Measurements from ENCODE around the gene KRT4. TPM values are rescaled to one million over a fixed set of nuclear protein-coding genes. Genes with fewer than 3 reads are reported as not detected.
"Not testable (repeated sequence)": the region's sequence is repeated elsewhere in the genome, so short reads cannot be mapped to it uniquely, and the experiment has no call there.

KRT4 gene
- total and polyA plus RNA-seq, 5 donors from 2014 or later: not detected

DNA sequence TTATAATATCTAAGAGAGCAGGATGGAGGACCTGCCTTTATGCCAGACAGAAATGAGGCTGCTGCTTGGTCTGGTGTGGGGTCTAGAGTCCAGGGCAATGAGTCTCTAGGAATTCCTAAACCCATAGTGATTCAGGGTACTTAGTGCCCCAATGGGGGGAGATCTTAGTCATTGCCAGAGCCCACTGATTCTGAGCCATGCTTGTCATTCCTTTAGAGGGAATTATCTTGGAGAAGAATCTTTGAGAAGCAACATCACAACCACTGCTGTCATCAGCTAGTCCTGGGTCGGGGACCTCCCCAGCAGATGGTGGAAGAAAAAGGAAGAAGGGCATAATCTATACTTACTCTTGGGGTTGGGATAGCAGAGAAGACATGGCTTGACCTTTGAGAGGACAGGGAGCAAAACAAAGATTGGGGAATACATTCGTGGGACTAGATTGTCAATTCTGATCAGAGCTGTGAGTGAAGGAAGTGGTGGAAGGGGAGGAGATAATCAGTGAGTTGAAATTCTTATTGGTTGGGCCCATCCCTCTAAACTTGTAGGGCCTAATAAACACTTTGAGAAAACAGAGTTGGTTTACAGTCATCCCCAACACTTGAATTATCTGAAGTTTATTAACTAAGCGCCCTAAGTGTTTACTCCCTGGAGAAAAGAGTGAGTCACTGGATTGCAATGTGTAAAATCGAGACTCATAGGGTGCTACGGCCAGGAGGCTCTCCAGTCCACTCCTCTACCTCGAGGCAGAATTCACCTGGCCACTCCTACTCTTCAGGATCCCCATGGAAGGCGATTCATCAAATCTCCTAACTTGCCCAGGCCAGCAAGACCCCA is 15.0 kb downstream of the KRT4 start:
- H3K4me1 Mint-ChIP-seq: no peaks in the 10 kb centered on the region
- DNase-seq: no peak
- Histone ChIP-seq H3K4me1 (ENCODE audit: control insufficient read depth, insufficient read depth, low read length, poor library complexity, severe bottlenecking) (no peaks in the 10 kb centered on the region), H3K27me3 (ENCODE audit: control insufficient read depth, insufficient read depth, low read length) (no peaks in the 10 kb centered on the region), H3K9me3 (ENCODE audit: control insufficient read depth in 2 of 2, low read length in 2 of 2) (no peaks in the 10 kb centered on the region), H3K4me3 (ENCODE audit: low read depth, low read length) (no peak overlapping the region), H3K27ac (ENCODE audit: insufficient read depth, low read length, poor library complexity, severe bottlenecking) (no peak overlapping the region), H3K36me3 (ENCODE audit: control insufficient read depth, insufficient read depth, low read length) (no peaks in the 10 kb centered on the region)
- peaks cover 0 to 2% (median 0%) of the 10 kb centered on the region in 7 donors for H3K9me3 Mint-ChIP-seq
- ATAC-seq (ENCODE audit: low read depth in 2 of 2): no peak
- peaks cover 4% of the 10 kb centered on the region for H3K27me3 Mint-ChIP-seq
- no peaks in the 10 kb centered on the region for H3K36me3 Mint-ChIP-seq
- no peak overlapping the region for H3K4me3 Mint-ChIP-seq
- no peak overlapping the region for H3K27ac Mint-ChIP-seq

DNA sequence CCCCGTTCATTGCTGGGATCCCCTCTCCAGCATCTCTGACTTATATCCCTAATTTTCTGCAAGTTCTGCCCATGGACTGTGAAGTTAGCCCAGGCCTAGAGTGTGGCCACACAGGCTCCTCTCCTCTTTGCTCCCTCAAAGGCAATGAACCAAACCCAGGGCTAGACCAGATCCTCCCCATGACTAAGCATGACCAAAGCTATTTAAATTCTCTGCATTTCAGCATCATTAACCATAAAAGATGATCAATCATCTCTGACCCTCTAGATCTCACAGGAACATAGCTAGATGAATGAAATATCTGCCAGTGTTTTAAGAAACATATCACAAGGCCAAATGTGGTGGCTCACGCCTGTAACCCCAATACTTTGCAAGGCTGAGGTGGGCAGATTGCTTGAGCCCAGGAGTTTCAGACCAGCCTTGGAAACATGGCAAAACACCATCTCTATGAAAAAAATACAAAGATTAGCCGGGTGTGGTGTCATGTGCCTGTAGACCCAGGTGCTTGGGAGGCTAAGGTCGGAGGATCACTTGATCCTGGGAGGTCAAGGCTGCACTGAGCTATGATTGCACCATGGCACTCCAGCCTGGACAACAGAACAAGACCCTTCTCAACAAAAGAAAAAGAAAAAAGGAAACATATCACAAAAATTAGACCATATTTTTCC is 15.8 kb downstream of the KRT4 start:
- Mint-ChIP-seq H3K9me3 (peaks cover 0 to 2% (median 0%) of the 10 kb centered on the region in 7 donors), H3K4me1 (no peaks in the 10 kb centered on the region), H3K36me3 (no peaks in the 10 kb centered on the region), H3K27ac (no peak overlapping the region), H3K4me3 (no peak overlapping the region), H3K27me3 (peaks cover 4% of the 10 kb centered on the region)
- ATAC-seq (ENCODE audit: low read depth in 2 of 2) (no peak), DNase-seq (no peak)
- H3K4me3 ChIP-seq (ENCODE audit: low read depth, low read length): no peak overlapping the region
- H3K9me3 ChIP-seq (ENCODE audit: control insufficient read depth in 2 of 2, low read length in 2 of 2): no peaks in the 10 kb centered on the region
- no peaks in the 10 kb centered on the region for H3K27me3 ChIP-seq (ENCODE audit: control insufficient read depth, insufficient read depth, low read length)
- no peaks in the 10 kb centered on the region for H3K36me3 ChIP-seq (ENCODE audit: control insufficient read depth, insufficient read depth, low read length)
- H3K27ac ChIP-seq (ENCODE audit: insufficient read depth, low read length, poor library complexity, severe bottlenecking): no peak overlapping the region
- no peaks in the 10 kb centered on the region for H3K4me1 ChIP-seq (ENCODE audit: control insufficient read depth, insufficient read depth, low read length, poor library complexity, severe bottlenecking)

DNA sequence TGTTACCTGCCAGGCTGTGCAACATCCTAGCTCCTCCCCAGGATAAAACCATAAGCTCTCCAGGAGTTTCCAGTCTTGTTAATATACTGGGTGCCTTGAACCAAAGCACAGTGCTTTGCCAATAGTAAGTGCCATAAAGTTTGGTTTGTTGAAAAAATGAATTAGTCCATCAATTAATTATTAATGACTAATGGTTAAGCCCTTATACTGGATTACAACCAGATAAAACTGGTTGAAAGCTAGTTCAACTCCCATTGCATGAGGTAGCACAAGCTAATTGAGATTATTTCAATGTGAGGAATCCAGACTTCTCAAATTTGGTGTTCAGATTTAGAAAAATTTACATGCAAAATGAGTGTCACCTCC is 16.4 kb downstream of the KRT4 start:
- H3K27ac ChIP-seq (ENCODE audit: insufficient read depth, low read length, poor library complexity, severe bottlenecking): no peak overlapping the region
- no peaks in the 10 kb centered on the region for H3K4me1 ChIP-seq (ENCODE audit: control insufficient read depth, insufficient read depth, low read length, poor library complexity, severe bottlenecking)
- H3K4me1 Mint-ChIP-seq: no peaks in the 10 kb centered on the region
- no peak overlapping the region for H3K4me3 ChIP-seq (ENCODE audit: low read depth, low read length)
- H3K36me3 Mint-ChIP-seq: no peaks in the 10 kb centered on the region
- H3K4me3 Mint-ChIP-seq: no peak overlapping the region
- peaks cover 4% of the 10 kb centered on the region for H3K27me3 Mint-ChIP-seq
- H3K27me3 ChIP-seq (ENCODE audit: control insufficient read depth, insufficient read depth, low read length): no peaks in the 10 kb centered on the region
- no peaks in the 10 kb centered on the region for H3K9me3 ChIP-seq (ENCODE audit: control insufficient read depth in 2 of 2, low read length in 2 of 2)
- H3K9me3 Mint-ChIP-seq: peaks cover 0 to 2% (median 0%) of the 10 kb centered on the region in 7 donors
- no peak for ATAC-seq (ENCODE audit: low read depth in 2 of 2)
- no peaks in the 10 kb centered on the region for H3K36me3 ChIP-seq (ENCODE audit: control insufficient read depth, insufficient read depth, low read length)
- H3K27ac Mint-ChIP-seq: no peak overlapping the region
- DNase-seq: no peak

DNA sequence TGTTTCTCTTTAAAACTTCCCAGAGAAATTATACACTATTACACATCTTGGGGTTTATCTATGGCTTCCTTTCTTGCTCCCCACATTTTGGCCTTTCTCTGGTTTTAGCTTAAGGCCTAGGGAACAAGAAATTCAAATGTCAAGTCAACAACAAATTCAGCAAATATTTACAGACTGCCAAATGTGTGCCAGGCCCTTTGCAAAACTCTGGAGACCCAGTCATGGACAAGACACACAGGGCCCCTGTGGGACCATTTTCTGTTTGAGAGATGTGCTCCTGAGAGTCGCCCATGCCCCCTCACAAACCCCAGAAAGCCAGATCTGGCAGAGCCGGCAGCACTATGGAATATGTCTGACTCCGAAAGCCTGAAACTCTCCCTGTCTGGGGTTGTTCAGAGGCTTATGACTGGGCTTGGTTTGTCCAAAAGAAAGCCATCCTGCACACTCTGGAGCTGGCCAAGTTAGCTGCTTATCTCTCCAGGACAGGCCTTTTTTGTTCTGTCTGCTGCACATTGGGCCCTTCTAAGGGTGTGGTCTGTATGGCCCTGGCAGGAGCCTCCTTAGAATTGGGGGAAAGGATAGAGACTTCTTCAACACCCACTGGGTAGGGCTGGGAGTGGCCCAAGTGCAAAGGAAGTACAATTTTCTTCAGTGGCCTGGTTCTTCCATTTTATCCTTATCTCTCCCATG is 16.9 kb downstream of the KRT4 start:
- Histone ChIP-seq H3K36me3 (ENCODE audit: control insufficient read depth, insufficient read depth, low read length) (no peaks in the 10 kb centered on the region), H3K4me3 (ENCODE audit: low read depth, low read length) (no peak overlapping the region), H3K27me3 (ENCODE audit: control insufficient read depth, insufficient read depth, low read length) (no peaks in the 10 kb centered on the region), H3K9me3 (ENCODE audit: control insufficient read depth in 2 of 2, low read length in 2 of 2) (no peaks in the 10 kb centered on the region), H3K4me1 (ENCODE audit: control insufficient read depth, insufficient read depth, low read length, poor library complexity, severe bottlenecking) (no peaks in the 10 kb centered on the region), H3K27ac (ENCODE audit: insufficient read depth, low read length, poor library complexity, severe bottlenecking) (no peak overlapping the region)
- Mint-ChIP-seq H3K36me3 (no peaks in the 10 kb centered on the region), H3K9me3 (peaks cover 0 to 2% (median 0%) of the 10 kb centered on the region in 7 donors), H3K4me1 (no peaks in the 10 kb centered on the region), H3K27me3 (peaks cover 4% of the 10 kb centered on the region), H3K27ac (no peak overlapping the region), H3K4me3 (no peak overlapping the region)
- ATAC-seq (ENCODE audit: low read depth in 2 of 2) (no peak), DNase-seq (no peak)

DNA sequence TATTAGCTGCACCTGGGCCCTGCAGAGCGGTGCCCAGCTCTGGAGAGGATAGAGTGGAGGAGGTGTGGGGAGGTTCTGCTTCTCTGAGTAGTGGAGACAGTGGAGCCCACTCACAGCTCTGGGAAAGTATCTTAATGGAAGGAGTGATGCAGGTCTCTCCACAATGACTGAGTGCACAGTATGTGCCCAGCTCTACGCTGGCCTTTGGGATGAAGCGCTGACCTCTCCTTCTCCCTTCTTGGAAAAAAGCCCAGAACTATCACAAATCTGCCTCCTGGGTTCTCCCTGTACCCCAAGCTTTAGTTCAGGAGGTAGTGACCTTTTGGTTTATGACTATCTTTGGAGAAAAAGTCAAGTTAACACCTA is 17.5 kb downstream of the KRT4 start:
- DNase-seq (no peak), ATAC-seq (ENCODE audit: low read depth in 2 of 2) (no peak)
- Mint-ChIP-seq H3K4me3 (no peak overlapping the region), H3K36me3 (no peaks in the 10 kb centered on the region), H3K27ac (no peak overlapping the region), H3K27me3 (peaks cover 4% of the 10 kb centered on the region), H3K4me1 (no peaks in the 10 kb centered on the region), H3K9me3 (peaks cover 0 to 2% (median 0%) of the 10 kb centered on the region in 7 donors)
- no peaks in the 10 kb centered on the region for H3K9me3 ChIP-seq (ENCODE audit: control insufficient read depth in 2 of 2, low read length in 2 of 2)
- no peaks in the 10 kb centered on the region for H3K27me3 ChIP-seq (ENCODE audit: control insufficient read depth, insufficient read depth, low read length)
- H3K4me3 ChIP-seq (ENCODE audit: low read depth, low read length): no peak overlapping the region
- H3K27ac ChIP-seq (ENCODE audit: insufficient read depth, low read length, poor library complexity, severe bottlenecking): no peak overlapping the region
- no peaks in the 10 kb centered on the region for H3K36me3 ChIP-seq (ENCODE audit: control insufficient read depth, insufficient read depth, low read length)
- no peaks in the 10 kb centered on the region for H3K4me1 ChIP-seq (ENCODE audit: control insufficient read depth, insufficient read depth, low read length, poor library complexity, severe bottlenecking)

DNA sequence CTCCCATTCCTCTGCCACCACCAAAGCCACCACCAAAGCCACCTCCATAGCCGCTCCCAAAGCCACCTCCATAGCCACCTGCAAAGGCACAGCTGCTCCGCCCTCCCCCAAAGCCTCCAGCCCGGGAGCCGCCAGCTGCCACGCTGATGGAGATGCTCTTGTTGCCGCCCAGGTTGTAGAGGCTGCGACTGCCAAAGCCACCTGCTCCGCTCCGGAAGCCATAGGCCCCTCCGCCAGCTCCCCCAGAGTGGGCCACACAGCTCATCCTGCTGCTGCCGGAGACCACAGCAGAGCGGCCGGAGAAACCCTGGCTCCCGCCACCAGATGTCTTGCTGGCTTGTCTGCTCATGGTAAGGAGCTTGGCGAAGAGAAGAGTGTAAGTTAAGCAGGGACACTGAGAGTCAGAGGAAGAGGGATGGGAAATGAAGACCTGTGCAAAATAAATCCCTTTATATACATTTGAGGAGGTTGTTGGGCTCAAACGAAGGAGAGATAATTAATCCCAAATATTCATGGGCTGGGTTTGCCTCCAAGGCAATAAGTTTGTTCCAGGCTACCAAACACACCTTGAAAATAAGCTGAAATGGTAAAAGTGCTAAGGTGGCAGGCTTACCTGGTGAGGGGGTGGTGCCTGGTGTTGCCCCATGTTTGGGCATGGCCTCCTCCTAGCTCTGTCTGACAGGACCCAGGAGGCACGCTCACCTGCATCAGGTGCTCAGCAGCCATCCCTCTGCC is 18.1 kb downstream of the KRT4 start, which contains the start of gene KRT3:
Gene KRT3 (minus strand): TSS at position 424 of the 735 bp plus-strand sequence. CDS start 75 bp downstream, at position 349.
- Mint-ChIP-seq H3K9me3 (peaks cover 0 to 2% (median 0%) of the 10 kb centered on the region in 7 donors), H3K27ac (no peak within 1 kb of the TSS), H3K4me1 (no peaks in the 10 kb centered on the region), H3K27me3 (peaks cover 3% of the 10 kb centered on the region), H3K36me3 (no peaks in the 10 kb centered on the region), H3K4me3 (no peak within 1 kb of the TSS)
- H3K4me3 ChIP-seq (ENCODE audit: low read depth, low read length): no peak within 1 kb of the TSS
- no peaks in the 10 kb centered on the region for H3K36me3 ChIP-seq (ENCODE audit: control insufficient read depth, insufficient read depth, low read length)
- no peaks in the 10 kb centered on the region for H3K9me3 ChIP-seq (ENCODE audit: control insufficient read depth in 2 of 2, low read length in 2 of 2)
- ATAC-seq (ENCODE audit: low read depth in 2 of 2) (no peak), DNase-seq (no peak)
- no peak within 1 kb of the TSS for H3K27ac ChIP-seq (ENCODE audit: insufficient read depth, low read length, poor library complexity, severe bottlenecking)
- H3K27me3 ChIP-seq (ENCODE audit: control insufficient read depth, insufficient read depth, low read length): no peaks in the 10 kb centered on the region
- H3K4me1 ChIP-seq (ENCODE audit: control insufficient read depth, insufficient read depth, low read length, poor library complexity, severe bottlenecking): no peaks in the 10 kb centered on the region

DNA sequence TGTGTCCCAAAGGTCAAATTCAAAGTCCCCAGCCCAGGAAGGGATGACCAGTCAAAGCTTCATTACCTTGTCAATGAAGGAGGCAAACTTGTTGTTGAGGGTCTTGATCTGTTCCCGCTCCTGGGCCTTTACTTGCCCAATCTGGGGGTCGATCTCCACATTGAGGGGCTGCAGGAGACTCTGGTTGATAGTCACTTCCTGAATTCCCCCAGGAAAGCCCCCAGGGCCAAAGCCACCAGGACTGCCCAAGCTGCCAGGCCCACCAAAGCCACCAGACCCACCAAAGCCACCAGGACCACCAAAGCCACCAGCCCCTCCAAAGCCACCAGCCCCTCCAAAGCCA is 18.6 kb downstream of the KRT4 start:
- H3K27me3 ChIP-seq (ENCODE audit: control insufficient read depth, insufficient read depth, low read length); H3K27ac ChIP-seq (ENCODE audit: insufficient read depth, low read length, poor library complexity, severe bottlenecking); ATAC-seq (ENCODE audit: low read depth in 2 of 2); H3K4me3 Mint-ChIP-seq; H3K36me3 ChIP-seq (ENCODE audit: control insufficient read depth, insufficient read depth, low read length); H3K4me1 ChIP-seq (ENCODE audit: control insufficient read depth, insufficient read depth, low read length, poor library complexity, severe bottlenecking); H3K27ac Mint-ChIP-seq; H3K4me3 ChIP-seq (ENCODE audit: low read depth, low read length); H3K27me3 Mint-ChIP-seq; DNase-seq; H3K9me3 Mint-ChIP-seq; H3K4me1 Mint-ChIP-seq; H3K36me3 Mint-ChIP-seq; H3K9me3 ChIP-seq (ENCODE audit: control insufficient read depth in 2 of 2, low read length in 2 of 2): not testable (repeated sequence)

Data from CD4-positive, CD25-positive, alpha-beta regulatory T cell (primary cell).